Esophagus squamous epithelium (tissue), 5 donors: Measurements from ENCODE around the gene TIMP4. TPM values are rescaled to one million over a fixed set of nuclear protein-coding genes. Genes with fewer than 3 reads are reported as not detected.

ENCODE experiments used
- DNase-seq: peaks from one replicate; lab custom pipeline; 2025; lab: John Stamatoyannopoulos, UW
- H3K27ac ChIP-seq, 4 donors: fragments of 200-600 bp; sonication (generic); one replicate each; pipeline ENCODE4 v1.5.1; 2016 to 2019; ENCODE audit warnings: mild to moderate bottlenecking in 1 of 4
- H3K27me3 ChIP-seq, 4 donors: fragments of 200-600 bp; sonication (generic); 1 replicate in 3 of 4; 2 replicates in 1 of 4; pipeline versions ENCODE4 v1.5.1 to v1.6.0; 2017 to 2021; ENCODE audit warnings: antibody characterized with exemption in 1 of 4
- H3K36me3 ChIP-seq, 3 donors: fragments of 200-600 bp; sonication (generic); one replicate each; pipeline ENCODE4 v1.5.1; 2016 to 2019
- H3K4me1 ChIP-seq, 3 donors: fragments of 200-600 bp; sonication (generic); one replicate each; pipeline ENCODE4 v1.5.1; 2017 to 2019
- H3K4me3 ChIP-seq, 4 donors: fragments of 200-600 bp; sonication (generic); 1 replicate in 3 of 4; 2 replicates in 1 of 4; pipeline ENCODE4 v1.5.1; 2016 to 2019; ENCODE audit warnings: mild to moderate bottlenecking in 2 of 4, moderate library complexity in 1 of 4
- H3K9me3 ChIP-seq, 3 donors: fragments of 200-600 bp; sonication (generic); one replicate each; pipeline ENCODE4 v1.5.1; 2016 to 2019
- CTCF ChIP-seq, 6 experiments: fragments of 450-650 bp in 4 of 6; fragments of 200-600 bp in 2 of 6; sonication (generic) in 2 of 6; IDR thresholded peaks; one replicate each; pipeline ENCODE4 v1.5.1; 2016 to 2019; ENCODE audit warnings: antibody characterized with exemption in 6 of 6, mild to moderate bottlenecking in 4 of 6, moderate library complexity in 4 of 6
- POLR2A ChIP-seq, 4 donors: fragments of 450-650 bp; IDR thresholded peaks; one replicate each; pipeline ENCODE4 v1.6.1; 2017; ENCODE audit warnings: antibody characterized with exemption in 4 of 4, mild to moderate bottlenecking in 4 of 4, moderate library complexity in 3 of 4
- WGBS, 2 donors: methylation state at CpG; one replicate each; pipeline ENCODE4 v1.1.5; 2018; 5-methylcytosine and 5-hydroxymethylcytosine counted together
- intact Hi-C: fragments of 100-400 bp; cut with DNase I; formaldehyde crosslinking; loops from one replicate; pipeline ENCODE4 v1.15.0; 2022
- total RNA-seq, 4 donors: library from RNA; depleted of rRNA; stranded (reverse); fragments of >200 nt; gene quantifications; one replicate each; pipeline ENCODE4 v1.1.0, GENCODE V29; 2016
- donor health status: DM: yes; HTN: yes; CAD: no.

TIMP4 gene
- total RNA-seq, 4 donors from 2014 or later, result 0.23 to 8.6 (median 4.0) TPM

DNA sequence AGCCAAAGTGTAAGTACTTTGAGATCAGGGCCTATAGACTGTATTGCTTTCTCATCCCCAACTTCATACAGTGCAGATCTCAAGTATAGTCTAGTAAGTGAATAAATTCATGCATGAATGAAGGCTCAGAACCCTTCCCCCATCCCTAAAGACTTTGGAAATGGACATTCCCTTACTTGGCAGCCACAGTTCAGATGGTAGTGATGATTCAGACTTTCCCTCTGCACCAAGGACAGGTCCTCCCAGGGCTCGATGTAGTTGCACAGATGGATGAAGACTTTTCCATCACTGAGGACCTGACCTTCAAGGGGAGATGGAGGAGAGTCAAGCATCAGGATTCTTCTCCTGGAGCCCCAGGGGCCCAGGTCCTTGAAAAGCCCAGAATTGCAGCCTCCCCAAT is 4.6 kb downstream of the TIMP4 start:
- intact Hi-C loops, result no loop called here
- peaks cover 0 to 4% (median 0%) of the 10 kb centered on the region in 4 donors for H3K27me3 ChIP-seq
- WGBS, 2 donors, result 71% methylated on average over 1 of the region's 1 CpG; no CpG with 5 or more reads in 1 of the 2 donors

GRCh38 chr3:12150112-12150511 is 8.6 kb downstream of the TIMP4 start:
- Histone ChIP-seq H3K9me3 (no peaks in the 10 kb centered on the region), H3K27me3 (peaks cover 0 to 4% (median 0%) of the 10 kb centered on the region in 4 donors), H3K4me1 (peaks cover 0 to 3% (median 3%) of the 10 kb centered on the region in 3 donors), H3K36me3 (no peaks in the 10 kb centered on the region), H3K4me3 (no peak overlapping the region), H3K27ac (no peak overlapping the region)
- WGBS, 2 donors, result 79 to 80% methylated on average over 2 of the region's 2 CpGs
- DNase-seq, result no peak
- no peak for TF ChIP-seq POLR2A (IDR thresholded peaks at IDR 0.05)
- TF ChIP-seq CTCF (IDR thresholded peaks at IDR 0.05), result no peak
- intact Hi-C loops, result no loop called here

More for the DNA sequence above, 4.6 kb downstream of the TIMP4 start:
- H3K4me3 ChIP-seq, result no peak overlapping the region
- no peaks in the 10 kb centered on the region for H3K36me3 ChIP-seq
- TF ChIP-seq CTCF (IDR thresholded peaks at IDR 0.05), result no peak
- no peak for TF ChIP-seq POLR2A (IDR thresholded peaks at IDR 0.05)
- no peak overlapping the region for H3K27ac ChIP-seq
- no peaks in the 10 kb centered on the region for H3K9me3 ChIP-seq
- peaks cover 4 to 14% (median 8%) of the 10 kb centered on the region in 3 donors for H3K4me1 ChIP-seq
- no peak for DNase-seq

- intact Hi-C loops, result no loop called here
- H3K9me3 ChIP-seq, result no peaks in the 10 kb centered on the region
- peaks cover 0 to 12% (median 12%) of the 10 kb centered on the region in 3 donors for H3K4me1 ChIP-seq
- peak overlapping the region in 1 of 4 donors; percentile 4 for H3K27ac ChIP-seq
- H3K4me3 ChIP-seq, result no peak overlapping the region
- no peak for DNase-seq
- 53 to 100% methylated on average over 1 to 3 of the region's 4 CpGs for WGBS, 2 donors
- no peak for TF ChIP-seq CTCF (IDR thresholded peaks at IDR 0.05)
- TF ChIP-seq POLR2A (IDR thresholded peaks at IDR 0.05), result no peak
- peaks cover 0 to 4% (median 0%) of the 10 kb centered on the region in 4 donors for H3K27me3 ChIP-seq
- no peaks in the 10 kb centered on the region for H3K36me3 ChIP-seq
Observed at GRCh38 chr3:12149029-12149428, 9.7 kb downstream of the TIMP4 start.

GRCh38 chr3:12148183-12148940 is 10.3 kb downstream of the TIMP4 start:
- 56 to 67% methylated on average over 4 of the region's 4 CpGs for WGBS, 2 donors
- no peak overlapping the region for H3K4me3 ChIP-seq
- intact Hi-C loops, result no loop called here
- TF ChIP-seq CTCF (IDR thresholded peaks at IDR 0.05), result no peak
- no peak for TF ChIP-seq POLR2A (IDR thresholded peaks at IDR 0.05)
- H3K9me3 ChIP-seq, result no peaks in the 10 kb centered on the region
- H3K36me3 ChIP-seq, result no peaks in the 10 kb centered on the region
- peaks cover 0 to 4% (median 0%) of the 10 kb centered on the region in 4 donors for H3K27me3 ChIP-seq
- peak overlapping the region in 1 of 4 donors; percentile 12 for H3K27ac ChIP-seq
- DNase-seq, result no peak
- peaks cover 3 to 15% (median 12%) of the 10 kb centered on the region in 3 donors for H3K4me1 ChIP-seq

GRCh38 chr3:12147049-12147780 is 11.5 kb downstream of the TIMP4 start:
- 66 to 83% methylated on average over 8 to 9 of the region's 9 CpGs for WGBS, 2 donors
- Histone ChIP-seq H3K27me3 (peaks cover 0 to 1% (median 0%) of the 10 kb centered on the region in 4 donors), H3K9me3 (no peaks in the 10 kb centered on the region), H3K36me3 (no peaks in the 10 kb centered on the region), H3K4me1 (peaks cover 3 to 15% (median 12%) of the 10 kb centered on the region in 3 donors), H3K4me3 (no peak overlapping the region), H3K27ac (no peak overlapping the region)
- no peak for DNase-seq
- no peak for TF ChIP-seq POLR2A (IDR thresholded peaks at IDR 0.05)
- no peak for TF ChIP-seq CTCF (IDR thresholded peaks at IDR 0.05)
- intact Hi-C loops, result no loop called here
